Measurements from ENCODE around the gene FKBP1B. TPM values are rescaled to one million over a fixed set of nuclear protein-coding genes. Genes with fewer than 3 reads are reported as not detected.

Gene FKBP1B
- total RNA-seq, 4 donors from 2014 or later, result 5.4 to 15.3 (median 9.0) TPM

GRCh38 chr2:24076849-24077534, 27.5 kb downstream of the FKBP1B start:
- Histone ChIP-seq H3K4me3 (peak overlapping the region; percentile 69 to 84 (median 76)), H3K27me3 (no peaks in the 10 kb centered on the region), H3K36me3 (peaks cover 0 to 61% (median 0%) of the 10 kb centered on the region in 3 donors), H3K27ac (peak overlapping the region; percentile 93 to 97 (median 95)), H3K4me1 (peaks cover 0 to 45% (median 11%) of the 10 kb centered on the region in 4 donors), H3K9me3 (no peaks in the 10 kb centered on the region)
- TF ChIP-seq EP300 (IDR thresholded peaks at IDR 0.05), result no peak
- TF ChIP-seq POLR2A (IDR thresholded peaks at IDR 0.05), result peak in 1 of 2 donors; percentile 15
- WGBS, 2 donors, result 5 to 6% methylated on average over 27 to 41 of the region's 41 CpGs
- peak in 1 of 2 donors; percentile 12 for DNase-seq (ENCODE audit: low spot score in 2 of 2)

DNA sequence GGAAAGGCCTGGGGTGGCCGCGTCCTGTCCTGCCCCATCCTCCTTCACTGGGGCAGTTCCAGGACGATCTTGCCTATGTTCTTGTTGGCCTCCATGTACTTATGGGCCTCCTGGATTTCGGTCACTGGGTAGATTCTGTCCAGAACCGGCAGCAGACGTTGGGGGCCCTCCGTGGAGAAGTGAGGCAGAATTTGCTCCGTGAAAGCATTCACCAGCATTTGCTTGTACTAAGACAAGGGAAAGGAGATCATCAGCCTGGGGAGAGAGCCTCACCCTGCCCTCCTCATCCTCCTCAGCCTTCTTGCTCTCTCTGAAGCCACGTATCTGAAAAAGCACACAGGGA, 28.0 kb downstream of the FKBP1B start:
- Histone ChIP-seq H3K4me3 (peak overlapping the region; percentile 69 to 84 (median 76)), H3K36me3 (peaks cover 0 to 61% (median 0%) of the 10 kb centered on the region in 3 donors), H3K27me3 (no peaks in the 10 kb centered on the region), H3K4me1 (peaks cover 0 to 44% (median 11%) of the 10 kb centered on the region in 4 donors), H3K27ac (peak overlapping the region; percentile 93 to 97 (median 95)), H3K9me3 (no peaks in the 10 kb centered on the region)
- no peak for TF ChIP-seq CTCF (IDR thresholded peaks at IDR 0.05)
- no peak for TF ChIP-seq EP300 (IDR thresholded peaks at IDR 0.05)
- no peak for TF ChIP-seq POLR2A (IDR thresholded peaks at IDR 0.05)
- DNase-seq (ENCODE audit: low spot score in 2 of 2), result no peak
- WGBS, 2 donors, result 9% methylated on average over 9 of the region's 9 CpGs

DNA sequence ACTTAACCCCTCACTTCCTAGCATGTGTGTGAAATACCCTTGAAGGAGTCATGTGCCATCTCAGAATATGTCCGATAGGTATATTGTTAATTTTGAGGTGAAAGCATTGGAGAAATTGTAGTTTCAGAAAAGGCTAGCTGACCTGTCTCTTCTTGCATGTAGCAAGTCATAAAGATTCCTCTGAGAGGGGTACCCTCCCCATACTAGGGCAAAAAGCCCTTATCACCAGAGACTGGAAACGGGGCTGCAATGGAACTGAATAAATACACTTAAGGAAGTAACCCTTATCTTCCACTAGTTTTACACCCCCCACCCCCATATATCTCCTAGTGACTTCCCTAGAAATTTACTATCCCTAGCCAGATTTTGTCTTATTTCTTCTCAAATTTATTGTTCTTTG, 28.3 kb downstream of the FKBP1B start:
- Histone ChIP-seq H3K4me1 (peaks cover 0 to 44% (median 12%) of the 10 kb centered on the region in 4 donors), H3K27ac (peak overlapping the region; percentile 93 to 97 (median 95)), H3K27me3 (no peaks in the 10 kb centered on the region), H3K4me3 (peak overlapping the region in 3 of 4 donors; percentile 69 to 84 (median 78)), H3K9me3 (no peaks in the 10 kb centered on the region), H3K36me3 (peaks cover 0 to 61% (median 0%) of the 10 kb centered on the region in 3 donors)
- DNase-seq (ENCODE audit: low spot score in 2 of 2), result no peak
- 50 to 62% methylated on average over 2 of the region's 2 CpGs for WGBS, 2 donors
- TF ChIP-seq CTCF (IDR thresholded peaks at IDR 0.05) (no peak), POLR2A (IDR thresholded peaks at IDR 0.05) (no peak), EP300 (IDR thresholded peaks at IDR 0.05) (no peak)

- 59 to 64% methylated on average over 2 of the region's 2 CpGs for WGBS, 2 donors
- Histone ChIP-seq H3K27ac (no peak overlapping the region), H3K27me3 (no peaks in the 10 kb centered on the region), H3K36me3 (peaks cover 0 to 47% (median 0%) of the 10 kb centered on the region in 3 donors), H3K9me3 (no peaks in the 10 kb centered on the region), H3K4me1 (peaks cover 0 to 36% (median 11%) of the 10 kb centered on the region in 4 donors), H3K4me3 (no peak overlapping the region)
- DNase-seq (ENCODE audit: low spot score in 2 of 2), result no peak
- TF ChIP-seq POLR2A (IDR thresholded peaks at IDR 0.05) (no peak), CTCF (IDR thresholded peaks at IDR 0.05) (no peak), EP300 (IDR thresholded peaks at IDR 0.05) (no peak)
Observed at GRCh38 chr2:24080701-24081100, 31.2 kb downstream of the FKBP1B start.

- H3K4me1 ChIP-seq, result peaks cover 0 to 24% (median 8%) of the 10 kb centered on the region in 4 donors
- H3K9me3 ChIP-seq, result no peaks in the 10 kb centered on the region
- no peaks in the 10 kb centered on the region for H3K27me3 ChIP-seq
- H3K4me3 ChIP-seq, result peak overlapping the region in 2 of 4 donors; percentile 62 to 66
- H3K27ac ChIP-seq, result peak overlapping the region; percentile 90 to 96 (median 92)
- 77 to 83% methylated on average over 7 to 8 of the region's 8 CpGs for WGBS, 2 donors
- peaks cover 0 to 56% (median 0%) of the 10 kb centered on the region in 3 donors for H3K36me3 ChIP-seq
- DNase-seq (ENCODE audit: low spot score in 2 of 2), result no peak
- TF ChIP-seq CTCF (IDR thresholded peaks at IDR 0.05) (no peak), EP300 (IDR thresholded peaks at IDR 0.05) (no peak)
Observed at GRCh38 chr2:24082787-24083566, 33.4 kb downstream of the FKBP1B start.
